Lung (tissue), 12 donors: ENCODE measurements around the gene TSPOAP1. TPM values are rescaled to one million over a fixed set of nuclear protein-coding genes. Genes with fewer than 3 reads are reported as not detected.

Experiments
- ATAC-seq: fragments of 200-7000 bp; cut with Tn5 transposase; one replicate; pipeline ENCODE4 v1.9.1; 2020; ENCODE audit warnings: moderate number of reproducible peaks; ENCODE audit not compliant: insufficient read depth, low FRiP score
- DNase-seq, 3 donors: peaks; one replicate each; pipeline ENCODE4 v3.0.0-alpha.2; 2013 to 2017
- H3K27ac ChIP-seq, 2 donors: one replicate each; pipeline ENCODE4 v1.5.1; 2013; ENCODE audit warnings: mild to moderate bottlenecking in 2 of 2, moderate library complexity in 2 of 2, control low read depth in 1 of 2, inconsistent platforms in 1 of 2, low read depth in 1 of 2, low read length in 1 of 2
- H3K27me3 ChIP-seq, 3 donors: one replicate each; pipeline ENCODE4 v1.5.1; 2013; ENCODE audit warnings: low read length in 2 of 3; ENCODE audit not compliant: control insufficient read depth in 3 of 3, insufficient read depth in 3 of 3
- H3K36me3 ChIP-seq, 4 donors: one replicate each; pipeline ENCODE4 v1.5.1; 2013; ENCODE audit warnings: low read length in 4 of 4, mild to moderate bottlenecking in 1 of 4, moderate library complexity in 1 of 4; ENCODE audit not compliant: control insufficient read depth in 4 of 4, insufficient read depth in 4 of 4
- H3K4me1 ChIP-seq, 5 donors: one replicate each; pipeline ENCODE4 v1.5.1; 2013; ENCODE audit warnings: low read length in 5 of 5, mild to moderate bottlenecking in 2 of 5, moderate library complexity in 1 of 5; ENCODE audit not compliant: control insufficient read depth in 5 of 5, insufficient read depth in 5 of 5
- H3K4me3 ChIP-seq: one replicate; pipeline ENCODE4 v1.5.1; 2013; ENCODE audit warnings: mild to moderate bottlenecking, control low read depth, moderate library complexity
- H3K9ac ChIP-seq, 2 donors: one replicate each; pipeline ENCODE4 v1.5.1; 2013; ENCODE audit warnings: low read length in 2 of 2, control low read depth in 1 of 2; ENCODE audit not compliant: insufficient read depth in 1 of 2
- H3K9me3 ChIP-seq, 4 donors: one replicate each; pipeline ENCODE4 v1.5.1; 2013; ENCODE audit warnings: low read length in 3 of 4, mild to moderate bottlenecking in 1 of 4, moderate library complexity in 1 of 4; ENCODE audit not compliant: control insufficient read depth in 4 of 4, insufficient read depth in 3 of 4
- CTCF ChIP-seq: IDR thresholded peaks from 2 replicates; pipeline ENCODE4 v1.5.1; 2012; ENCODE audit warnings: mild to moderate bottlenecking; ENCODE audit errors: control extremely low read depth, extremely low read depth
- WGBS, 2 donors: extraction: QIAGEN DNeasy Blood & Tissue Kit; methylation state at CpG; one replicate each; pipeline ENCODE4 v1.1.7; 2013; 5-methylcytosine and 5-hydroxymethylcytosine counted together
- polyA plus RNA-seq, 2 donors: library from polyadenylated mRNA; stranded (reverse); fragments of 200-250 nt; gene quantifications; one replicate each; pipeline ENCODE4 v1.2.1, GENCODE V29; 2013
- total RNA-seq, 2 donors: library from RNA; depleted of rRNA in 1 of 2; stranded (reverse); fragments of >200 nt in 1 of 2; gene quantifications; one replicate each; pipeline ENCODE4 v1.2.1, GENCODE V29; 2014 to 2021
- donor health status: control.
- donor health status: control.
- donor health status: Bipolar disorder and iron deficiency.
- donor health status: healthy.
- donor health status: DM: yes; HTN: yes; CAD: no.

The TSPOAP1 gene
- total and polyA plus RNA-seq, 4 donors = 7.0 to 23.5 (median 18.2) TPM

GRCh38 chr17:58318627-58319172, 9.9 kb downstream of the TSPOAP1 start:
- 85 to 88% methylated on average over 7 of the region's 7 CpGs for WGBS, 2 donors
- DNase-seq (no peak), ATAC-seq (no peak)
- Histone ChIP-seq H3K36me3 (peaks cover 0 to 4% (median 0%) of the 10 kb centered on the region in 4 donors), H3K4me3 (no peak overlapping the region), H3K27me3 (no peaks in the 10 kb centered on the region), H3K9me3 (no peaks in the 10 kb centered on the region), H3K27ac (no peak overlapping the region), H3K9ac (no peak overlapping the region), H3K4me1 (peaks cover 0 to 4% (median 0%) of the 10 kb centered on the region in 5 donors)
- TF ChIP-seq CTCF = no peak

DNA sequence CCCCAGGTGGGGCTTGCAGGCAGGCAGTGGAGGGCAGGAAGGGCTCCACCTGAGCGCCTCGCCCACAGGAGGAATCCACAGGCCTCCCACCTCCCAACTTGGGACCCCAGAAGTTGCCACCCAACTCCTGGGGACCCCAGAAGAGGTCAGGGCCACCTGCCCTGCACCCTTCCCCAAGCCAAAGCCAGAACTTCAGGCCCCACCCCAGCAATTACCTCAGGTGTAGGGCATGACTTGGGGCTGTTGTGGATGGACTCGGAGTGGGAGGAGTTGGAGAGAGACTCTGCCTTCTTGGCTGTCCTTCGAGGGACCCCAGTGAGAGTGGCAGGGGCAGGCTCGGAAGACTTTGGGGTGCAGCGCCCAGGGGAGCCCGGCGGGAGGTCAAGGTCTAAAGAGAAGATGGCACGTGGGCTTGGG, 10.5 kb downstream of the TSPOAP1 start:
- Histone ChIP-seq H3K9me3 (no peaks in the 10 kb centered on the region), H3K27me3 (no peaks in the 10 kb centered on the region), H3K4me1 (no peaks in the 10 kb centered on the region), H3K4me3 (no peak overlapping the region), H3K36me3 (peaks cover 0 to 4% (median 0%) of the 10 kb centered on the region in 4 donors), H3K27ac (no peak overlapping the region), H3K9ac (no peak overlapping the region)
- DNase-seq = peak in 1 of 3 donors; percentile 8
- ATAC-seq = no peak
- TF ChIP-seq CTCF = no peak
- WGBS, 2 donors = 94 to 95% methylated on average over 9 of the region's 9 CpGs

DNA sequence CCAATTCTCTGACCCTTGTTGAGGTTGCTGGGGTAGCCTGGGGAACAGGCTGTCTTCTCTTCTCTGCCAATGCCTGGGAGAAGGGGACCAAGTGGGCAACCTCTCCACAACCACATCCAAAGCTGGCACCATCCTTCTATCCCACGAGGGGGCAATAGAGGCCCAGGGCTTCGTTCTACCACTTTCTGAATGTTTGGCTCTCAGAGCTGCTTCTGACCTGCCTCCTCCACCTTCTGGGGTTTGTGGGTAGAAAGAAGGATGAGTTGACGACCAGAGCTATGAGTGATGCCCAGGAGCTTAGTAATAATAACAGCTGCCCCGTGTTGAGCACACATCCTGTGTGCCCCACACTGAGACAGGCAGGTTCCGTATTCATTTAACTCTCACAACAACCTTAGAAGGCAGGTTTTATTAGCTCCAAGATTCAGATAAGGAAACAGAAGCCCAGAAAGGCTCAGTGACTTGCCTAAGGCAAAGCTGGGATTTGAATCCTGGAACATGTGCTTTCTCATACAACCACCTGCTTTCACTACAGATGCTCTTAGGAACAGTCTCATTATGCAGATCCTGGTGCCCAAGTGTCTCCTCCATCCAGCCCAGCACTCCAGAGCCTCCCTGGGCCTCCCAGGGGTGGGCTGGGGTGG, 11.1 kb downstream of the TSPOAP1 start:
- ATAC-seq (peak; percentile 71), DNase-seq (peak; percentile 52 to 58 (median 54))
- Histone ChIP-seq H3K4me3 (no peak overlapping the region), H3K4me1 (no peaks in the 10 kb centered on the region), H3K9me3 (no peaks in the 10 kb centered on the region), H3K27me3 (no peaks in the 10 kb centered on the region), H3K9ac (no peak overlapping the region), H3K27ac (no peak overlapping the region), H3K36me3 (peaks cover 0 to 4% (median 0%) of the 10 kb centered on the region in 4 donors)
- peak; percentile 56 for TF ChIP-seq CTCF
- 21 to 25% methylated on average over 5 of the region's 5 CpGs for WGBS, 2 donors
